ENCODE results near the gene SCIN. TPM values are rescaled to one million over a fixed set of nuclear protein-coding genes. Genes with fewer than 3 reads are reported as not detected.
"Not testable (repeated sequence)": the region's sequence is repeated elsewhere in the genome, so short reads cannot be mapped to it uniquely, and the experiment has no call there.

The SCIN gene
- total RNA-seq, 3 donors from 2014 or later (not counting 1 experiment from before 2014, with no cell fraction given): 0.08 TPM; not detected in 2

- Mint-ChIP-seq H3K27ac (no peak overlapping the region), H3K4me3 (no peak overlapping the region), H3K27me3 (ENCODE audit: low read depth in 2 of 2) (peaks cover 0 to 3% of the 10 kb centered on the region in 2 donors), H3K4me1 (peaks cover 2 to 3% of the 10 kb centered on the region in 2 donors), H3K9me3 (no peaks in the 10 kb centered on the region), H3K36me3 (no peaks in the 10 kb centered on the region)
- ATAC-seq (no peak), DNase-seq (no peak)
- Histone ChIP-seq H3K4me3 (ENCODE audit: low read length) (no peak overlapping the region), H3K4me1 (ENCODE audit: control insufficient read depth, insufficient read depth, low read length) (no peaks in the 10 kb centered on the region), H3K27ac (ENCODE audit: low read length) (no peak overlapping the region), H3K36me3 (ENCODE audit: control insufficient read depth, insufficient read depth, low read length) (no peaks in the 10 kb centered on the region), H3K9me3 (ENCODE audit: control insufficient read depth, insufficient read depth, low read length) (no peaks in the 10 kb centered on the region), H3K27me3 (ENCODE audit: control insufficient read depth, insufficient read depth, low read length) (no peaks in the 10 kb centered on the region)
- intact Hi-C loops (cut with micrococcal nuclease): no loop called here
- TF ChIP-seq CTCF (IDR thresholded peaks at IDR 0.05): no peak
- WGBS (ENCODE audit: insufficient coverage): 94% methylated on average over 2 of the region's 3 CpGs
Observed at GRCh38 chr7:12643001-12643643, 72.6 kb downstream of the SCIN start.

- peak in 1 of 3 donors; percentile 32 for ATAC-seq
- no peak for DNase-seq
- no peak overlapping the region for H3K27ac Mint-ChIP-seq
- 65% methylated on average over 5 of the region's 5 CpGs for WGBS (ENCODE audit: insufficient coverage)
- peaks cover under 1% of the 10 kb centered on the region for H3K27me3 ChIP-seq (ENCODE audit: control insufficient read depth, insufficient read depth, low read length)
- no peaks in the 10 kb centered on the region for H3K4me1 ChIP-seq (ENCODE audit: control insufficient read depth, insufficient read depth, low read length)
- H3K36me3 Mint-ChIP-seq: no peaks in the 10 kb centered on the region
- no peaks in the 10 kb centered on the region for H3K9me3 Mint-ChIP-seq
- peaks cover 0 to 3% of the 10 kb centered on the region in 2 donors for H3K27me3 Mint-ChIP-seq (ENCODE audit: low read depth in 2 of 2)
- H3K4me3 Mint-ChIP-seq: no peak overlapping the region
- intact Hi-C loops (cut with micrococcal nuclease): no loop called here
- H3K27ac ChIP-seq (ENCODE audit: low read length): no peak overlapping the region
- TF ChIP-seq CTCF (IDR thresholded peaks at IDR 0.05): no peak
- no peaks in the 10 kb centered on the region for H3K36me3 ChIP-seq (ENCODE audit: control insufficient read depth, insufficient read depth, low read length)
- no peaks in the 10 kb centered on the region for H3K4me1 Mint-ChIP-seq
- no peak overlapping the region for H3K4me3 ChIP-seq (ENCODE audit: low read length)
- no peaks in the 10 kb centered on the region for H3K9me3 ChIP-seq (ENCODE audit: control insufficient read depth, insufficient read depth, low read length)
Observed at GRCh38 chr7:12643644-12644043, 73.1 kb downstream of the SCIN start.

- DNase-seq; H3K4me3 ChIP-seq (ENCODE audit: low read length); H3K27ac Mint-ChIP-seq; H3K9me3 ChIP-seq (ENCODE audit: control insufficient read depth, insufficient read depth, low read length); H3K36me3 ChIP-seq (ENCODE audit: control insufficient read depth, insufficient read depth, low read length); H3K36me3 Mint-ChIP-seq; H3K9me3 Mint-ChIP-seq; H3K4me1 ChIP-seq (ENCODE audit: control insufficient read depth, insufficient read depth, low read length); H3K27ac ChIP-seq (ENCODE audit: low read length); H3K27me3 Mint-ChIP-seq (ENCODE audit: low read depth in 2 of 2); H3K4me3 Mint-ChIP-seq; ATAC-seq; H3K27me3 ChIP-seq (ENCODE audit: control insufficient read depth, insufficient read depth, low read length); intact Hi-C loops (cut with micrococcal nuclease); H3K4me1 Mint-ChIP-seq: not testable (repeated sequence)
- 79% methylated on average over 5 of the region's 6 CpGs for WGBS (ENCODE audit: insufficient coverage)
Observed at GRCh38 chr7:12645212-12645611, 74.7 kb downstream of the SCIN start.

- Histone ChIP-seq H3K9me3 (ENCODE audit: control insufficient read depth, insufficient read depth, low read length) (no peaks in the 10 kb centered on the region), H3K27me3 (ENCODE audit: control insufficient read depth, insufficient read depth, low read length) (peaks cover 2% of the 10 kb centered on the region), H3K36me3 (ENCODE audit: control insufficient read depth, insufficient read depth, low read length) (no peaks in the 10 kb centered on the region), H3K4me3 (ENCODE audit: low read length) (no peak overlapping the region), H3K27ac (ENCODE audit: low read length) (no peak overlapping the region), H3K4me1 (ENCODE audit: control insufficient read depth, insufficient read depth, low read length) (no peaks in the 10 kb centered on the region)
- intact Hi-C loops (cut with micrococcal nuclease): no loop called here
- no peak overlapping the region for H3K4me3 Mint-ChIP-seq
- ATAC-seq (no peak), DNase-seq (no peak)
- H3K4me1 Mint-ChIP-seq: no peaks in the 10 kb centered on the region
- no peak for TF ChIP-seq CTCF (IDR thresholded peaks at IDR 0.05)
- 63% methylated on average over 1 of the region's 1 CpG for WGBS (ENCODE audit: insufficient coverage)
- H3K36me3 Mint-ChIP-seq: no peaks in the 10 kb centered on the region
- H3K9me3 Mint-ChIP-seq: no peaks in the 10 kb centered on the region
- no peak overlapping the region for H3K27ac Mint-ChIP-seq
- H3K27me3 Mint-ChIP-seq (ENCODE audit: low read depth in 2 of 2): peaks cover 0 to 3% of the 10 kb centered on the region in 2 donors
Observed at GRCh38 chr7:12646139-12646538, 75.6 kb downstream of the SCIN start.
